Smooth muscle cell (in vitro differentiated cells): ENCODE results near the gene KIAA0232. TPM values are rescaled to one million over a fixed set of nuclear protein-coding genes. Genes with fewer than 3 reads are reported as not detected.

Experiments used
- DNase-seq: peaks from one replicate; lab custom pipeline; 2025; ENCODE audit not compliant: unreplicated experiment; lab: John Stamatoyannopoulos, UW
- H2AFZ ChIP-seq: fragments of 200-600 bp; sonication (generic); 2 replicates; pipeline ENCODE4 v1.6.0; 2016; ENCODE audit warnings: antibody characterized with exemption, low read depth, mild to moderate bottlenecking
- H3F3A ChIP-seq: fragments of 200-600 bp; sonication (generic); 2 replicates; pipeline ENCODE4 v1.6.0; 2017; ENCODE audit warnings: antibody characterized with exemption, low read depth
- H3K27ac ChIP-seq: fragments of 200-600 bp; sonication (generic); 2 replicates; pipeline ENCODE4 v1.5.1; 2016; ENCODE audit warnings: low read depth, mild to moderate bottlenecking
- H3K27me3 ChIP-seq: fragments of 200-600 bp; sonication (generic); 2 replicates; pipeline ENCODE4 v1.6.1; 2016; ENCODE audit warnings: low read depth, mild to moderate bottlenecking
- H3K36me3 ChIP-seq: fragments of 200-600 bp; sonication (generic); 2 replicates; pipeline ENCODE4 v1.5.1; 2016; ENCODE audit warnings: low read depth
- H3K4me1 ChIP-seq: fragments of 200-600 bp; sonication (generic); 2 replicates; pipeline ENCODE4 v1.5.1; 2016; ENCODE audit warnings: low read depth
- H3K4me2 ChIP-seq: fragments of 200-600 bp; sonication (generic); 2 replicates; pipeline ENCODE4 v1.6.0; 2016; ENCODE audit warnings: mild to moderate bottlenecking
- H3K4me3 ChIP-seq: fragments of 200-600 bp; sonication (generic); 2 replicates; pipeline ENCODE4 v1.5.1; 2016; ENCODE audit warnings: mild to moderate bottlenecking
- H3K79me2 ChIP-seq: fragments of 200-600 bp; sonication (generic); 2 replicates; pipeline ENCODE4 v1.6.0; 2016; ENCODE audit warnings: low read depth, mild to moderate bottlenecking
- H3K9ac ChIP-seq: fragments of 200-600 bp; sonication (generic); 2 replicates; pipeline ENCODE4 v1.6.0; 2016; ENCODE audit warnings: low read depth
- H3K9me3 ChIP-seq: fragments of 200-600 bp; sonication (generic); replicated peaks from 2 replicates; pipeline ENCODE4 v1.5.1; 2016; ENCODE audit warnings: low read depth
- H4K20me1 ChIP-seq: fragments of 200-600 bp; sonication (generic); 2 replicates; pipeline ENCODE4 v1.6.0; 2016; ENCODE audit warnings: low read depth
- CTCF ChIP-seq: fragments of 200-600 bp; sonication (generic); IDR thresholded peaks from 2 replicates; pipeline ENCODE4 v1.5.1; 2017; ENCODE audit warnings: borderline replicate concordance, mild to moderate bottlenecking, antibody characterized with exemption; ENCODE audit not compliant: insufficient read depth, poor library complexity, severe bottlenecking
- WGBS: methylation state at CpG from one replicate; pipeline ENCODE4 v1.1.7; 2016; ENCODE audit warnings: low lambda C conversion rate; 5-methylcytosine and 5-hydroxymethylcytosine counted together
- polyA plus RNA-seq: library from polyadenylated mRNA; unstranded; fragments of >200 nt; fragmentation: Nextera tagmentation; extraction: Ambion mirVana; gene quantifications from 2 replicates; pipeline ENCODE4 v1.2.1, GENCODE V29; 2016
- total RNA-seq: library from RNA; depleted of rRNA; stranded (reverse); fragments of >200 nt; gene quantifications from 2 replicates; pipeline ENCODE4 v1.2.3, GENCODE V29; 2014

KIAA0232 gene
- total and polyA plus RNA-seq, 2 experiments from 2014 or later: 8.4 to 16.6 TPM

GRCh38 chr4:6913350-6913905, 130.9 kb downstream of the KIAA0232 start:
- H3K27ac ChIP-seq: no peak overlapping the region
- peaks cover 9% of the 10 kb centered on the region for H3K79me2 ChIP-seq
- DNase-seq: no peak
- H3F3A ChIP-seq: no peaks in the 10 kb centered on the region
- H3K4me1 ChIP-seq: peaks cover 24% of the 10 kb centered on the region
- no peak overlapping the region for H2AFZ ChIP-seq
- peaks cover 75% of the 10 kb centered on the region for H4K20me1 ChIP-seq
- H3K9ac ChIP-seq: no peak overlapping the region
- no peaks in the 10 kb centered on the region for H3K9me3 ChIP-seq
- H3K27me3 ChIP-seq: no peaks in the 10 kb centered on the region
- WGBS: 99% methylated on average over 6 of the region's 6 CpGs
- no peak for TF ChIP-seq CTCF
- no peaks in the 10 kb centered on the region for H3K36me3 ChIP-seq
- no peak overlapping the region for H3K4me2 ChIP-seq
- H3K4me3 ChIP-seq: no peak overlapping the region

GRCh38 chr4:6914448-6914847, 131.9 kb downstream of the KIAA0232 start:
- no peaks in the 10 kb centered on the region for H3F3A ChIP-seq
- H3K9me3 ChIP-seq: no peaks in the 10 kb centered on the region
- H3K27ac ChIP-seq: no peak overlapping the region
- peaks cover 81% of the 10 kb centered on the region for H4K20me1 ChIP-seq
- 47% methylated on average over 9 of the region's 9 CpGs for WGBS
- H2AFZ ChIP-seq: no peak overlapping the region
- H3K36me3 ChIP-seq: no peaks in the 10 kb centered on the region
- H3K79me2 ChIP-seq: peaks cover 17% of the 10 kb centered on the region
- peaks cover 18% of the 10 kb centered on the region for H3K4me1 ChIP-seq
- H3K27me3 ChIP-seq: no peaks in the 10 kb centered on the region
- H3K4me3 ChIP-seq: no peak overlapping the region
- no peak overlapping the region for H3K9ac ChIP-seq
- peak overlapping the region; percentile 20 for H3K4me2 ChIP-seq
- DNase-seq: no peak
- no peak for TF ChIP-seq CTCF

GRCh38 chr4:6915041-6916005, 132.8 kb downstream of the KIAA0232 start:
- TF ChIP-seq CTCF: no peak
- H3K4me1 ChIP-seq: peaks cover 16% of the 10 kb centered on the region

More at GRCh38 chr4:6915041-6916005, 132.8 kb downstream of the KIAA0232 start:
- 94% methylated on average over 18 of the region's 18 CpGs for WGBS
- H3K4me3 ChIP-seq: no peak overlapping the region
- no peaks in the 10 kb centered on the region for H3K27me3 ChIP-seq
- H4K20me1 ChIP-seq: peaks cover 85% of the 10 kb centered on the region
- peaks cover 17% of the 10 kb centered on the region for H3K79me2 ChIP-seq
- H3F3A ChIP-seq: no peaks in the 10 kb centered on the region
- H2AFZ ChIP-seq: no peak overlapping the region
- H3K27ac ChIP-seq: no peak overlapping the region
- no peak for DNase-seq
- no peaks in the 10 kb centered on the region for H3K9me3 ChIP-seq
- H3K9ac ChIP-seq: no peak overlapping the region
- H3K4me2 ChIP-seq: peak overlapping the region; percentile 20
- H3K36me3 ChIP-seq: no peaks in the 10 kb centered on the region
